Chondrocyte (in vitro differentiated cells): ENCODE data around the gene NF1. TPM values are rescaled to one million over a fixed set of nuclear protein-coding genes. Genes with fewer than 3 reads are reported as not detected.
A peak's percentile ranks its signal among the peaks of the same experiment; 100 is the strongest.

Experiments used
- DNase-seq: peaks from one replicate; pipeline ENCODE4 v3.0.0; 2021; ENCODE audit warnings: mixed read lengths, low spot score
- H3K27ac Mint-ChIP-seq: one replicate; pipeline ENCODE4 v1.8.0; 2021; ENCODE audit warnings: mild to moderate bottlenecking, moderate library complexity, mixed read lengths; ENCODE audit not compliant: unreplicated experiment
- H3K27me3 Mint-ChIP-seq: 2 replicates; pipeline ENCODE4 v1.8.0; 2021; ENCODE audit warnings: low read depth, mixed read lengths
- H3K36me3 Mint-ChIP-seq: 2 replicates; pipeline ENCODE4 v1.8.0; 2021; ENCODE audit warnings: low read depth, mixed read lengths
- H3K4me1 Mint-ChIP-seq: 2 replicates; pipeline ENCODE4 v1.8.0; 2021; ENCODE audit warnings: low read depth, mild to moderate bottlenecking, mixed read lengths
- H3K4me3 Mint-ChIP-seq: one replicate; pipeline ENCODE4 v1.8.0; 2021; ENCODE audit warnings: mild to moderate bottlenecking, moderate library complexity, mixed read lengths; ENCODE audit not compliant: unreplicated experiment
- H3K9me3 Mint-ChIP-seq: 2 replicates; pipeline ENCODE4 v1.8.0; 2021; ENCODE audit warnings: low read depth, mixed read lengths
- CTCF ChIP-seq: fragments of 200-600 bp; sonication (generic); IDR thresholded peaks from 2 replicates; pipeline ENCODE4 v1.5.0; 2021; ENCODE audit warnings: antibody characterized with exemption, mild to moderate bottlenecking, moderate library complexity
- total RNA-seq: library from RNA; stranded (reverse); gene quantifications from 3 replicates; pipeline ENCODE4 v1.2.1, GENCODE V29; 2021

Gene NF1
- total RNA-seq, 1 donor from 2014 or later, result 48.2 TPM

- peak; percentile 12 for DNase-seq
Observed at GRCh38 chr17:31393749-31394146, 299.0 kb downstream of the NF1 start.

GRCh38 chr17:31394544-31394943 lies 299.8 kb downstream of the NF1 start:
- peaks cover 13% of the 10 kb centered on the region for H3K4me1 Mint-ChIP-seq
- H3K36me3 Mint-ChIP-seq, result no peaks in the 10 kb centered on the region
- no peak overlapping the region for H3K27ac Mint-ChIP-seq
- peak; percentile 86 for DNase-seq
- peaks cover 19% of the 10 kb centered on the region for H3K27me3 Mint-ChIP-seq
- H3K4me3 Mint-ChIP-seq, result no peak overlapping the region
- no peaks in the 10 kb centered on the region for H3K9me3 Mint-ChIP-seq
- no peak for TF ChIP-seq CTCF

More at GRCh38 chr17:31393749-31394146, 299.0 kb downstream of the NF1 start:
- no peak for TF ChIP-seq CTCF
- Mint-ChIP-seq H3K9me3 (no peaks in the 10 kb centered on the region), H3K36me3 (no peaks in the 10 kb centered on the region), H3K27ac (no peak overlapping the region), H3K27me3 (peaks cover 20% of the 10 kb centered on the region), H3K4me3 (peak overlapping the region; percentile 31), H3K4me1 (peaks cover 13% of the 10 kb centered on the region)

- Mint-ChIP-seq H3K27ac (no peak overlapping the region), H3K9me3 (no peaks in the 10 kb centered on the region), H3K27me3 (peaks cover 27% of the 10 kb centered on the region), H3K4me1 (peaks cover 3% of the 10 kb centered on the region), H3K36me3 (no peaks in the 10 kb centered on the region), H3K4me3 (no peak overlapping the region)
- no peak for TF ChIP-seq CTCF
- DNase-seq, result peak; percentile 52
Observed at GRCh38 chr17:31397256-31397939, 302.6 kb downstream of the NF1 start.

- Mint-ChIP-seq H3K9me3 (no peaks in the 10 kb centered on the region), H3K27ac (no peak overlapping the region), H3K27me3 (peaks cover 18% of the 10 kb centered on the region), H3K4me3 (no peak overlapping the region), H3K4me1 (no peaks in the 10 kb centered on the region), H3K36me3 (no peaks in the 10 kb centered on the region)
- DNase-seq, result peak; percentile 75
- TF ChIP-seq CTCF, result no peak
Observed at GRCh38 chr17:31398381-31399311, 303.9 kb downstream of the NF1 start.

GRCh38 chr17:31400481-31400950 lies 305.7 kb downstream of the NF1 start:
- TF ChIP-seq CTCF, result no peak
- Mint-ChIP-seq H3K9me3 (no peaks in the 10 kb centered on the region), H3K4me3 (no peak overlapping the region), H3K4me1 (no peaks in the 10 kb centered on the region), H3K36me3 (no peaks in the 10 kb centered on the region), H3K27me3 (peaks cover 15% of the 10 kb centered on the region), H3K27ac (no peak overlapping the region)
- peak; percentile 69 for DNase-seq
